ENCODE measurements around the gene UGT1A10.

Gene UGT1A10

DNA sequence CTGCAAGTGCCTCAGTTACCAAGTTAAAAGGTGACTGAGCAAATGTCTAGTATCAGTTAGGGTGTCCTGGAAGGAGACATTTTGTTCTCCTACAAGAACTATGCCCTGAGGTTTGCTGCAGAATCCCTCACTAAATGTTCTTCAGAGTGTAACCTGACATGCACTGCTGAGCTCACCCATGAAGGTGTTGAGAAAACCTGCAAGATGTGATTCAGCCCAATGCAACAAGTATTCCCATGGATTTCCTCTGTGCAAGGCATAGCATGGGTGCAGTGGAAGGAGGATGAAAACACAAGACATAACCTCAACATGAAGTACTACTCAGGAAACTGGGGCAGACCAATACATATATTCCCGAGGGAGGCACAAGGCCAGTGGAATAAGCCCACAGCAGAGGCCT, 34.2 kb upstream of the UGT1A10 start:
- TF ChIP-seq TEAD4 (IDR thresholded peaks at IDR 0.05) = no peak
- TF ChIP-seq NFIC (IDR thresholded peaks at IDR 0.05) = no peak
- TF ChIP-seq, protein P1, sequence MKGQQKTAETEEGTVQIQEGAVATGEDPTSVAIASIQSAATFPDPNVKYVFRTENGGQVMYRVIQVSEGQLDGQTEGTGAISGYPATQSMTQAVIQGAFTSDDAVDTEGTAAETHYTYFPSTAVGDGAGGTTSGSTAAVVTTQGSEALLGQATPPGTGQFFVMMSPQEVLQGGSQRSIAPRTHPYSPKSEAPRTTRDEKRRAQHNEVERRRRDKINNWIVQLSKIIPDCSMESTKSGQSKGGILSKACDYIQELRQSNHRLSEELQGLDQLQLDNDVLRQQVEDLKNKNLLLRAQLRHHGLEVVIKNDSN (IDR thresholded peaks at IDR 0.05) = no peak
- TF ChIP-seq EP300 (IDR thresholded peaks at IDR 0.05; ENCODE audit: borderline replicate concordance) = no peak
- TF ChIP-seq, protein P2, sequence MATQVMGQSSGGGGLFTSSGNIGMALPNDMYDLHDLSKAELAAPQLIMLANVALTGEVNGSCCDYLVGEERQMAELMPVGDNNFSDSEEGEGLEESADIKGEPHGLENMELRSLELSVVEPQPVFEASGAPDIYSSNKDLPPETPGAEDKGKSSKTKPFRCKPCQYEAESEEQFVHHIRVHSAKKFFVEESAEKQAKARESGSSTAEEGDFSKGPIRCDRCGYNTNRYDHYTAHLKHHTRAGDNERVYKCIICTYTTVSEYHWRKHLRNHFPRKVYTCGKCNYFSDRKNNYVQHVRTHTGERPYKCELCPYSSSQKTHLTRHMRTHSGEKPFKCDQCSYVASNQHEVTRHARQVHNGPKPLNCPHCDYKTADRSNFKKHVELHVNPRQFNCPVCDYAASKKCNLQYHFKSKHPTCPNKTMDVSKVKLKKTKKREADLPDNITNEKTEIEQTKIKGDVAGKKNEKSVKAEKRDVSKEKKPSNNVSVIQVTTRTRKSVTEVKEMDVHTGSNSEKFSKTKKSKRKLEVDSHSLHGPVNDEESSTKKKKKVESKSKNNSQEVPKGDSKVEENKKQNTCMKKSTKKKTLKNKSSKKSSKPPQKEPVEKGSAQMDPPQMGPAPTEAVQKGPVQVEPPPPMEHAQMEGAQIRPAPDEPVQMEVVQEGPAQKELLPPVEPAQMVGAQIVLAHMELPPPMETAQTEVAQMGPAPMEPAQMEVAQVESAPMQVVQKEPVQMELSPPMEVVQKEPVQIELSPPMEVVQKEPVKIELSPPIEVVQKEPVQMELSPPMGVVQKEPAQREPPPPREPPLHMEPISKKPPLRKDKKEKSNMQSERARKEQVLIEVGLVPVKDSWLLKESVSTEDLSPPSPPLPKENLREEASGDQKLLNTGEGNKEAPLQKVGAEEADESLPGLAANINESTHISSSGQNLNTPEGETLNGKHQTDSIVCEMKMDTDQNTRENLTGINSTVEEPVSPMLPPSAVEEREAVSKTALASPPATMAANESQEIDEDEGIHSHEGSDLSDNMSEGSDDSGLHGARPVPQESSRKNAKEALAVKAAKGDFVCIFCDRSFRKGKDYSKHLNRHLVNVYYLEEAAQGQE (IDR thresholded peaks at IDR 0.05; ENCODE audit: low read depth) = no peak

DNA sequence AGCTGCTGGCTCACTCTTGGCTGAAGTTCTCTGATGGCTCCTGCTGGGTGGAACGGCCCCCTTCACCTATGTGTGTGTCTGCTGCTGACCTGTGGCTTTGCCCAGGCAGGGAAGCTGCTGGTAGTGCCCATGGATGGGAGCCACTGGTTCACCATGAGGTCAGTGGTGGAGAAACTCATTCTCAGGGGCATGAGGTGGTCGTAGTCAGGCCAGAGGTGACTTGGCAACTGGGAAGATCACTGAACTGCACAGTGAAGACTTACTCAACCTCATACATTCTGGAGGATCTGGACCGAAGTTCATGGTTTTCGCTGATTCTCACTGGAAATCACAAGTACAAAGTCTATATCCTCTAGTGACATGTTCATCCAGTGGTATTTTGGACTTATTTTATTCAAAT, 32.7 kb upstream of the UGT1A10 start:
- TF ChIP-seq, protein P2 (IDR thresholded peaks at IDR 0.05; ENCODE audit: low read depth) = no peak
- TF ChIP-seq CREB1 (IDR thresholded peaks at IDR 0.05; ENCODE audit: low read depth) = no peak
- no peak for TF ChIP-seq ZBTB7A (IDR thresholded peaks at IDR 0.05; ENCODE audit: low read depth)
- no peak for TF ChIP-seq FOXM1 (IDR thresholded peaks at IDR 0.05; ENCODE audit: borderline replicate concordance, low read depth)
- no peak for TF ChIP-seq TCF12 (IDR thresholded peaks at IDR 0.05; ENCODE audit: low read depth)
- no peak for TF ChIP-seq RAD21 (IDR thresholded peaks at IDR 0.05; ENCODE audit: low read depth)
- TF ChIP-seq YY1 (IDR thresholded peaks at IDR 0.05; ENCODE audit: low read depth) = no peak
- TF ChIP-seq, protein P3, sequence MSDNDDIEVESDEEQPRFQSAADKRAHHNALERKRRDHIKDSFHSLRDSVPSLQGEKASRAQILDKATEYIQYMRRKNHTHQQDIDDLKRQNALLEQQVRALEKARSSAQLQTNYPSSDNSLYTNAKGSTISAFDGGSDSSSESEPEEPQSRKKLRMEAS (IDR thresholded peaks at IDR 0.05) = no peak
- no peak for TF ChIP-seq EGR1 (IDR thresholded peaks at IDR 0.05)
- TF ChIP-seq TAF1 (IDR thresholded peaks at IDR 0.05; ENCODE audit: low read depth) = no peak
- no peak for TF ChIP-seq CEBPB (IDR thresholded peaks at IDR 0.05)
- TF ChIP-seq EP300 (IDR thresholded peaks at IDR 0.05; ENCODE audit: borderline replicate concordance) = no peak

DNA sequence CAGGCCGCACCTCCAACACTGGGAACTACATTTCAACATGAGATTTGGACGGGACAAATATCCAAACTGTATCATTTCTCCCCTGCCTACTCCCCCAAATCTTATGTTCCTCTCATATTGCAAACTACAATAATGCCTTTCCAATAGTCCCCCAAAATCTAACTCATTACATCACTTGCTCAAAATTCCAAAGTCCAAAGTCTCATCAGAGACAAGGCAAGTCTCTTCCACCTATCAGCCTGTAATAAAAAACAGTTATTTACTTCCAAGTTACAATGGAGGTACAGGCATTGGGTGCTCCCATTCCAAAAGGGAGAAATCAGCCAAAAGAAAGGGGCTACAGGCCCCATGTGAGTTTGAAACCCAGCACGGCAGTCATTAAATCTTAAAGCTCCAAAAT, 31.4 kb upstream of the UGT1A10 start:
- TF ChIP-seq EP300 (IDR thresholded peaks at IDR 0.05; ENCODE audit: borderline replicate concordance) = no peak
- no peak for TF ChIP-seq NFIC (IDR thresholded peaks at IDR 0.05)
- TF ChIP-seq YY1 (IDR thresholded peaks at IDR 0.05; ENCODE audit: low read depth) = no peak
- TF ChIP-seq RAD21 (IDR thresholded peaks at IDR 0.05; ENCODE audit: low read depth) = no peak
- no peak for TF ChIP-seq CREB1 (IDR thresholded peaks at IDR 0.05; ENCODE audit: low read depth)
- no peak for TF ChIP-seq ZBTB7A (IDR thresholded peaks at IDR 0.05; ENCODE audit: low read depth)
- no peak for TF ChIP-seq EGR1 (IDR thresholded peaks at IDR 0.05)
- no peak for TF ChIP-seq TCF12 (IDR thresholded peaks at IDR 0.05; ENCODE audit: low read depth)
- TF ChIP-seq FOXM1 (IDR thresholded peaks at IDR 0.05; ENCODE audit: borderline replicate concordance, low read depth) = no peak
- no peak for TF ChIP-seq TEAD4 (IDR thresholded peaks at IDR 0.05)
- TF ChIP-seq, protein P1 (IDR thresholded peaks at IDR 0.05) = no peak
- TF ChIP-seq TAF1 (IDR thresholded peaks at IDR 0.05; ENCODE audit: low read depth) = no peak
- TF ChIP-seq, protein P3 (IDR thresholded peaks at IDR 0.05) = no peak
- TF ChIP-seq, protein P2 (IDR thresholded peaks at IDR 0.05; ENCODE audit: low read depth) = no peak
- no peak for TF ChIP-seq CEBPB (IDR thresholded peaks at IDR 0.05)

DNA sequence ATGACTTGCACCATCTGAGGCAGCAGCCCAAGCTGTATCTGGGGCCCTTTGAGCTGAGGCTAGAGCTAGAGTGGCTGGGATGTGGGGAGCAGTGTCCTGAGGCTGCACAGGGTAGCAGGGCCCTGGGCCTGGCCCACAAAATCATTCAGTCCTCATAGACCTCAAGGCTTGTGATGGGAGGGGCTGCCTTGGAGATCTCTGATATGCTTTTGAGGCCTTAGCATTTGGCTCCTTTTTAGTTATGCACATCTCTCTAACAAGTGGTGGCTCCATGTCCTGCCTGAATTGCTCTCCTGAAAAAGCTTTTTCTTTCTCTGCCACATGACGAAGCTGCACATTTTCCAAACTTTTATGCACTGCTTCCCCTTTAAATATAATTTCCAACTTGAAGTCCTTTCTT, 30.6 kb upstream of the UGT1A10 start:
- TF ChIP-seq TEAD4 (IDR thresholded peaks at IDR 0.05) (no peak), RAD21 (IDR thresholded peaks at IDR 0.05; ENCODE audit: low read depth) (no peak), TCF12 (IDR thresholded peaks at IDR 0.05; ENCODE audit: low read depth) (no peak), EGR1 (IDR thresholded peaks at IDR 0.05) (no peak)
- TF ChIP-seq, protein P2 (IDR thresholded peaks at IDR 0.05; ENCODE audit: low read depth) = no peak
- TF ChIP-seq, protein P1 (IDR thresholded peaks at IDR 0.05) = no peak

Data from Ishikawa (cell line).